ENCODE data around the gene ENPP5.

Gene ENPP5

DNA sequence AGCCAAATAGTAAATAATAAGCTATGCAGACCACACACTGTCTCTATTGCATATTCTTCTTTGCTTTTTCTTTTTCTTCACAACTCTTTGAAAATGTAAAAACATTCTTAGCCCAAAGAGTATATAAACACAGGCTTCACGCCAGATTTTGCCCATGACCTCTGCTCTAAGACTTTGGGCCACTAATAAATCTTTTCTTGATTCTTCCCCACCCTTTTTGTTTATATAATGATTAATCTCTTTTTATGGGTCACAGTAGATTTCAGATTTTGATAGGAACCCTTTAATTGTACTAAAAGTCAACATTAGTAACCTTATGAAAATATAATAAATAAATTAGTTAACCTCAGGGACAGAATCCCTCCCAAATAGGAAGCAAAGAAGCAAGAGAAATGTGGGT, 15.8 kb upstream of the ENPP5 start:
- Histone ChIP-seq H3K27ac (ENCODE audit: low read depth, low read length) (no peak overlapping the region), H3K36me3 (ENCODE audit: control insufficient read depth, low read length) (no peaks in the 10 kb centered on the region), H3F3A (ENCODE audit: control insufficient read depth, insufficient read depth) (no peaks in the 10 kb centered on the region), H3K9me3 (ENCODE audit: control insufficient read depth, insufficient read depth, low read length) (no peaks in the 10 kb centered on the region), H3K4me2 (ENCODE audit: low read length) (no peak overlapping the region), H4K20me1 (ENCODE audit: control insufficient read depth, insufficient read depth, low read depth, low read length) (no peaks in the 10 kb centered on the region), H3K27me3 (ENCODE audit: control insufficient read depth, low read length) (peaks cover 25% of the 10 kb centered on the region), H3K9me2 (replicated peaks; ENCODE audit: control insufficient read depth, low read length) (no peaks in the 10 kb centered on the region), H3K4me3 (ENCODE audit: low read length) (no peak overlapping the region), H3K79me2 (ENCODE audit: control insufficient read depth, low read length) (no peaks in the 10 kb centered on the region), H3K4me1 (ENCODE audit: control insufficient read depth, low read length) (no peaks in the 10 kb centered on the region)
- TF ChIP-seq EZH2phosphoT487 (IDR thresholded peaks at IDR 0.05; ENCODE audit: borderline replicate concordance, low read length), result no peak
- TF ChIP-seq, protein P1, sequence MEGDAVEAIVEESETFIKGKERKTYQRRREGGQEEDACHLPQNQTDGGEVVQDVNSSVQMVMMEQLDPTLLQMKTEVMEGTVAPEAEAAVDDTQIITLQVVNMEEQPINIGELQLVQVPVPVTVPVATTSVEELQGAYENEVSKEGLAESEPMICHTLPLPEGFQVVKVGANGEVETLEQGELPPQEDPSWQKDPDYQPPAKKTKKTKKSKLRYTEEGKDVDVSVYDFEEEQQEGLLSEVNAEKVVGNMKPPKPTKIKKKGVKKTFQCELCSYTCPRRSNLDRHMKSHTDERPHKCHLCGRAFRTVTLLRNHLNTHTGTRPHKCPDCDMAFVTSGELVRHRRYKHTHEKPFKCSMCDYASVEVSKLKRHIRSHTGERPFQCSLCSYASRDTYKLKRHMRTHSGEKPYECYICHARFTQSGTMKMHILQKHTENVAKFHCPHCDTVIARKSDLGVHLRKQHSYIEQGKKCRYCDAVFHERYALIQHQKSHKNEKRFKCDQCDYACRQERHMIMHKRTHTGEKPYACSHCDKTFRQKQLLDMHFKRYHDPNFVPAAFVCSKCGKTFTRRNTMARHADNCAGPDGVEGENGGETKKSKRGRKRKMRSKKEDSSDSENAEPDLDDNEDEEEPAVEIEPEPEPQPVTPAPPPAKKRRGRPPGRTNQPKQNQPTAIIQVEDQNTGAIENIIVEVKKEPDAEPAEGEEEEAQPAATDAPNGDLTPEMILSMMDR (IDR thresholded peaks at IDR 0.05; ENCODE audit: low read depth, low read length, poor library complexity, severe bottlenecking), result no peak

DNA sequence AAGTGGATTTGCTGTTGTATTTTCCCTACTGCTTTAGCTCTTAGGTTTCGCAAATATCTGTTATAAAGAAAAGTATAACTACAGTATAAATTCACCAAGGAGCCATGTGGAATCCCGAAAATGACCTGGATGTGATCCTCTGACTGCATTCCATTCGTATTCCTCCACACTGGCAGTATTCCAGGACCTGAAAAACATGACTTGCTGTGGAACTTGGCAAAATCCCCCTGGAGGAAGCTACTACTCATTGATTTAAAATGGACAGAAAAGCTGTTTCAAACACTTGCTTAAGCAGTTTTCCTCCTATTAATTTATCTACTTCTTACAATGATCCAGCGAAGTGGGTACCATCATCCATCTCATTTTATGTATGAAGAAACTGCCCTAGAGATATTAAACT, 13.3 kb upstream of the ENPP5 start:
- H3K4me1 ChIP-seq (ENCODE audit: control insufficient read depth, low read length), result no peaks in the 10 kb centered on the region
- H3K27me3 ChIP-seq (ENCODE audit: control insufficient read depth, low read length), result peaks cover 25% of the 10 kb centered on the region
- no peaks in the 10 kb centered on the region for H4K20me1 ChIP-seq (ENCODE audit: control insufficient read depth, insufficient read depth, low read depth, low read length)
- no peaks in the 10 kb centered on the region for H3F3A ChIP-seq (ENCODE audit: control insufficient read depth, insufficient read depth)
- H3K4me3 ChIP-seq (ENCODE audit: low read length), result no peak overlapping the region
- no peak overlapping the region for H3K27ac ChIP-seq (ENCODE audit: low read depth, low read length)
- TF ChIP-seq, protein P1 (IDR thresholded peaks at IDR 0.05; ENCODE audit: low read depth, low read length, poor library complexity, severe bottlenecking), result no peak
- TF ChIP-seq EZH2phosphoT487 (IDR thresholded peaks at IDR 0.05; ENCODE audit: borderline replicate concordance, low read length), result no peak
- H3K36me3 ChIP-seq (ENCODE audit: control insufficient read depth, low read length), result no peaks in the 10 kb centered on the region
- no peak overlapping the region for H3K4me2 ChIP-seq (ENCODE audit: low read length)
- H3K9me3 ChIP-seq (ENCODE audit: control insufficient read depth, insufficient read depth, low read length), result no peaks in the 10 kb centered on the region
- H3K9me2 ChIP-seq (replicated peaks; ENCODE audit: control insufficient read depth, low read length), result no peaks in the 10 kb centered on the region
- no peaks in the 10 kb centered on the region for H3K79me2 ChIP-seq (ENCODE audit: control insufficient read depth, low read length)

DNA sequence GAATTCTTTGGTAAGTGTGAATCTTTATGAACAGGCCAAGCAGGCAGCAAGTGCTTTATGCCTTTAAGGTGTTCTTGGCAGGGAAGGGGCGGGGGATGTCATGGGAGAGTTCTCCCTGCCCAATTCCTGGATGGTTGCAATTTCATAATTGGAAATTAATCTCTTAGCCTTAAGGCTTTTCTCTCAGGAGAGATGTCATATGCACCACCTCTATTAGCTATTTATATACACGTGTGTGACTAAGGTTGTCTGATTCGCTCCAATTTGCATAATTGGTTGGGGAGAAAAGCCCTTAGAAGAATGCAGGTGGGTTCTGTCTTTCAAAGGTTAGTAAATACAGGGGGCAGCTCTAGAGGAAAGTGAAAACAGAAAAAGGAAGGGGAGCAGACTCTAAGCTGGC, 5.2 kb upstream of the ENPP5 start:
- Histone ChIP-seq H3K79me2 (ENCODE audit: control insufficient read depth, low read length) (no peaks in the 10 kb centered on the region), H3K4me1 (ENCODE audit: control insufficient read depth, low read length) (peaks cover 19% of the 10 kb centered on the region), H3K27ac (ENCODE audit: low read depth, low read length) (no peak overlapping the region), H3K36me3 (ENCODE audit: control insufficient read depth, low read length) (no peaks in the 10 kb centered on the region), H4K20me1 (ENCODE audit: control insufficient read depth, insufficient read depth, low read depth, low read length) (no peaks in the 10 kb centered on the region), H3K27me3 (ENCODE audit: control insufficient read depth, low read length) (0 out of 2 replicates have a peak, but pooled peaks cover 3% of the 10 kb centered on the region), H3K9me3 (ENCODE audit: control insufficient read depth, insufficient read depth, low read length) (no peaks in the 10 kb centered on the region), H3K4me3 (ENCODE audit: low read length) (0 out of 2 replicates have a peak overlapping the region, but pooled peaks have one; percentile 22), H3F3A (ENCODE audit: control insufficient read depth, insufficient read depth) (no peaks in the 10 kb centered on the region), H3K4me2 (ENCODE audit: low read length) (peak overlapping the region; percentile 45), H3K9me2 (replicated peaks; ENCODE audit: control insufficient read depth, low read length) (no peaks in the 10 kb centered on the region)
- TF ChIP-seq, protein P1 (IDR thresholded peaks at IDR 0.05; ENCODE audit: low read depth, low read length, poor library complexity, severe bottlenecking), result no peak
- TF ChIP-seq EZH2phosphoT487 (IDR thresholded peaks at IDR 0.05; ENCODE audit: borderline replicate concordance, low read length), result no peak

All from DOHH2 (cell line).